Activated CD8-positive, alpha-beta memory T cell treated with anti-CD3 and anti-CD28 coated beads, Interleukin-2, amount 50 U/mL, for 1 hour (primary cell): ENCODE data around the gene FAM20C.

Source experiments
- DNase-seq: peaks from one replicate; pipeline ENCODE4 v3.0.0-alpha.2; 2020; ENCODE audit errors: extremely low read depth

The FAM20C gene

DNA sequence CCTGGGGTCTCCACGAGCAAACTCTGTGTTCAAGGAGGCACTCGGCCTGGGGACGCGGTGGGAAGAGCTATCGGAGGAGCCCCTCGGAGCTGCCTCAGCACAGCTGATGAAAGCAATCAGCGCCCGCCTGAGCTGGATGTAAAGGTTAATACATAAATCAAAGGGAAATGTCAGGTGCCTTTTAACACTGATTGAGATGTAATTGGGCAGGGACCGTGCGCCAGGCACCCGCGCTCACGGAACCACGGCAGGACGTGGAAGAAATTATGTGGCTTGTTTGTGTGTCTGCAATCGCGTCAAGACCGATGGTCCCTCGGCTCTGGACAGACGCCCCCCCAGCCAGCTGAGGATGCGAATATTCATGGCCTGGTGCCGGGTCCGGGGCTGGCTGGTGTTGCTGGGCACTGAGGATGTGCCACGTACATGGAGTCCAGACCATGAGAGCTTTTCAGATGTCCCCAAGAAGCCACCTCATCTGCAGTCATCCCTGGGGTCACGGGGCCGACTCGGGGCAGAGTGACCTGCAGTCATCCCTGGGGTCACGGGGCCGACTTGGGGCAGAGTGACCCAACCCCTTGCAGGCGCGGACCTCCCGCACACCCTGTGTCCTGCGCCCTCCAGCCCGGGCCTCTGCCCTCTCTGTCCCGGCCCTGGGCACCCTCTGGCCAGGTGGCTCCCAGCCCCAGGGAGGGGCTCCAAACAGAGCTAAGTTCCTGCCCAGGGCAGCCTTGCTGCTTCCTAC is 113.2 kb downstream of the FAM20C start:
- no peak for DNase-seq

DNA sequence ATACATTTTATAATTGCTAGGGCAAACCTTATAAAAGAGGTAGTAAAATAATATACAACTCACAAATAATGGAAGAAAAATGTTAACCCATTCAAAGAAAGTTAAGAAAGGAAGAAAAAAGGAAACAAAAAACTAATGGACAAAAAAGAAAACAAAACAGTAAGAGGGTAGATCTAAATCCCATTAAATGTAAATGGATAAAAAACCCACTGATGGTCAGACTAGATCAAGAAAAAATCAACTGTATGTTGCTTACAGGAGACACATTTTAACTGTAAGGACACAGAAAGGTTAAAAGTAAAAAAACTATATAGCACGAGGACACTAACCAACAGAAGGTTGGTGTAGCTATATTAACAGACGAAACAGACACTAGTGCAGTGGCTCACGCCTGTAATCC is 115.6 kb downstream of the FAM20C start:
- DNase-seq, result no peak

DNA sequence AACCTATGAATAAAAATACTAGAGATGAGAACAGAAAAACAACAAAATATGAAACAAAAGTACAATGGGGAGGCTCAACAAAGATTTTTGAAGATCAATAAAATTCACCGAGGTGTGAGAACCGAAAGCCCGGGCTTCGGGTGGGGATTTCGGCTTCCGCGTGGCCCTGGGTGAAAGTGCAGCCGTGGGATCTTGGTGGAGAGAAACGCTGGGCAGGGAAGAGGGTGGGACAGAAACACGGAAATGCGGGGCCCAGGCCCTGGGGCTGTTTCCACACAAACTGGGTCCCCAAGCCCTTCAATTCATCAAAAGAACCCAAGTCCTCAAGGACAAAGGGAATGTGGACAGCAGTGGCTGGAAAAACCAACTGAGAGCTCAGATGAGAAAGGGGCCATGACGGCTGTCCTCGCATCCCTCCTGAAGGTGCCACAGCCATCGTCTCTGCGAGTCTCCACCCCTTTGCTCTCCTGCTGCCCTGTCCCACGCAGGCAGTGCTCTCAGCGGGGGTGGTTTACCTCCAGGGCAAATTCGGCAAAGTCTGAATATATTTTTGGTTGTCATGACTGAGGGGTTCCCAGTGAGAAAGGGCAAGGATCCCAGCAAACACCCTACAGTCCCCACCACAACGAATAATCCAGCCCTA is 117.3 kb downstream of the FAM20C start:
- no peak for DNase-seq
